ENCODE measurements around the gene TACR1. TPM values are rescaled to one million over a fixed set of nuclear protein-coding genes. Genes with fewer than 3 reads are reported as not detected.
"Not testable (repeated sequence)": the region's sequence is repeated elsewhere in the genome, so short reads cannot be mapped to it uniquely, and the experiment has no call there.

Gene TACR1
- total RNA-seq, 4 donors from 2014 or later, result 3.3 to 10.8 (median 5.3) TPM

DNA sequence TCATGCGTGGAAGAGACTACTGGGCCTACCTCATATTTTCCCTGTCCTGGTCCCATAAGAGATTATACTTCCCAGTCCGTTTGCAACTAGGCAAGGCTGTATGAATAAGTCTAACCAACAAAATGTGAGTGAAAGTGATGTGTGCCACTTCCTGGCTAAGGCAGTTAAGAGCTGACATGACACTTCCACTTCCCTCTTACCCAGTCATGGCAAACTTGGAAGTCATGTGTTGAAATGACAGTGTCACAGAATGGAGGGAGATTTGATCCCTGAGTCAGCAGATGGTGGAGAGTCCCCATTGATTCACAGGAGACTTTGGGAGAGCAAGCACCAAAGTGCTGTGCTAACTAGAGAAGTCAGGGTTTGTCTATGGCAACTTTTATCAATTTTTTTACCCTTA, 36.4 kb downstream of the TACR1 start:
- Histone ChIP-seq H3K4me1 (peaks cover 0 to 4% (median 0%) of the 10 kb centered on the region in 4 donors), H3K27ac (no peak overlapping the region)
- 76 to 81% methylated on average over 2 of the region's 2 CpGs for WGBS, 2 donors

DNA sequence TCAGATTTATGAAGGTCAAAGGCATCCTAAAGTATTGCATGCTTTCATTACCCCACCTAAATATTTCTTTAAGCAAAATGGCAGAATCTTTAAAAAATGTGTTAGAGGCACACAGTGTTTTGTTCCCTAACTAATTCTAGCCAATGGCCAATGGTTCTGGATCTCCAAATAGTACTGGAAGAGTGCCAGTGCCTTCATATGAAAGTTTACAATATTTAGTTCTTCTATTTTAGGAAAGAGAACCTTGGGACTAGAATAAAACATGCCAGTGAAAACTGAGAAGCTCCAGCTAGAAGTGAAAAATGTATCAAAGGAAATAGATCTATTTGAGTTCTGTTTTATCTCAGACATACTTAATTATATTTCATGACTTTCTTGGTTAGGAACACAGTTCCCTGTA, 37.1 kb downstream of the TACR1 start:
- TF ChIP-seq CTCF (IDR thresholded peaks at IDR 0.05) (no peak), POLR2A (IDR thresholded peaks at IDR 0.05) (no peak), EP300 (IDR thresholded peaks at IDR 0.05) (no peak)
- peaks cover 0 to 4% (median 0%) of the 10 kb centered on the region in 4 donors for H3K4me1 ChIP-seq
- no peaks in the 10 kb centered on the region for H3K27me3 ChIP-seq
- no peaks in the 10 kb centered on the region for H3K36me3 ChIP-seq
- H3K9me3 ChIP-seq, result no peaks in the 10 kb centered on the region
- no peak overlapping the region for H3K27ac ChIP-seq
- DNase-seq (ENCODE audit: low spot score in 2 of 2), result no peak
- H3K4me3 ChIP-seq, result no peak overlapping the region

More for the DNA sequence above, 36.4 kb downstream of the TACR1 start:
- Histone ChIP-seq H3K36me3 (no peaks in the 10 kb centered on the region), H3K4me3 (no peak overlapping the region), H3K9me3 (no peaks in the 10 kb centered on the region), H3K27me3 (no peaks in the 10 kb centered on the region)
- TF ChIP-seq EP300 (IDR thresholded peaks at IDR 0.05) (peak in 1 of 2 donors; percentile 72), CTCF (IDR thresholded peaks at IDR 0.05) (no peak)
- peak in 1 of 2 donors; percentile 10 for DNase-seq (ENCODE audit: low spot score in 2 of 2)

GRCh38 chr2:75157435-75157834, 41.9 kb downstream of the TACR1 start:
- no peak overlapping the region for H3K27ac ChIP-seq

DNA sequence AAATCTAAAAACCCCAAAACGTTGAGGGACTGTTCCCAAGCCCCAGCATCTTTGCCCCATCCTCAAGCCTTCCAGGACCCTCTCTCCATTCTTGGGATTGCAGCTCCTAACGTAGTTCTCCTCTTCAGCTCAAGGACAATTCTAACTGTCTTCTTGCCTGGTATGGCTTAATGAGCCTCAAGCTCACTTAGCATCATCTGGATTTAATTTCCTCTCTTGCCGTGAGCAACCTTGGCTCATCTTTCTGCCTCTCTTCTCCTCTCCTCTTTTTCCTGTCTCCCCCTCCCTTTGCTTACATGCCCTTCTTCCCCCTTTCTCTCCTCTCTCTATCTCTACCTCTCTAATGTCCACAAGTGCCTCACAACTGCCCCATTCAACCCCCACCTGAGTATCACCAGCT, 44.2 kb downstream of the TACR1 start:
- no peaks in the 10 kb centered on the region for H3K36me3 ChIP-seq
- H3K4me1 ChIP-seq, result peaks cover 0 to 3% (median 0%) of the 10 kb centered on the region in 4 donors
- 60 to 62% methylated on average over 3 of the region's 3 CpGs for WGBS, 2 donors
- H3K27me3 ChIP-seq, result no peaks in the 10 kb centered on the region
- peaks cover 0 to 10% (median 0%) of the 10 kb centered on the region in 4 donors for H3K9me3 ChIP-seq
- H3K4me3 ChIP-seq, result peak overlapping the region in 1 of 4 donors; percentile 13
- H3K27ac ChIP-seq, result peak overlapping the region in 2 of 4 donors; percentile 10 to 26
- no peak for DNase-seq (ENCODE audit: low spot score in 2 of 2)
- TF ChIP-seq EP300 (IDR thresholded peaks at IDR 0.05) (no peak), CTCF (IDR thresholded peaks at IDR 0.05) (no peak), POLR2A (IDR thresholded peaks at IDR 0.05) (no peak)

More at GRCh38 chr2:75157435-75157834, 41.9 kb downstream of the TACR1 start:
- Histone ChIP-seq H3K9me3 (no peaks in the 10 kb centered on the region), H3K4me3 (no peak overlapping the region), H3K27me3 (no peaks in the 10 kb centered on the region), H3K36me3 (no peaks in the 10 kb centered on the region), H3K4me1 (peaks cover 0 to 7% (median 0%) of the 10 kb centered on the region in 4 donors)
- TF ChIP-seq CTCF (IDR thresholded peaks at IDR 0.05), result no peak
- no peak for TF ChIP-seq EP300 (IDR thresholded peaks at IDR 0.05)
- TF ChIP-seq POLR2A (IDR thresholded peaks at IDR 0.05), result no peak
- DNase-seq (ENCODE audit: low spot score in 2 of 2), result no peak

DNA sequence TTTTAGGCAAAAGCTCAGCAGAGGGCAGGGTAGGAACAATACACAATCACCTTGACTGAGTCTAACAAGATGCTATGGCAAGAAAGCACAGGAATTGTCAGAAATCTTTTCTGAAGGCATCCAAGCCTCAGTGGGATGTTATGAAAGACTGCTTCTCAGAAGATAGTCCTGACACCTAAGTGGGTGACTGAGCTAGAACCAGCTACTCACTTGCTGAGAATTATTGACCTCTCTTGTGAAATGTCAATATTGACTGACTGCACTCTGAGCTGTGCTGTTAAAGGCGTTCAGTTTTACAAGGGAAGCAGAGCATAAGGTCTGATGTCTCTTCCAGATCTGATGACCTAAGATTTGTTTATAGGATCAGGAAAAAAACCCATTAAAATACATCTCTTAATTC, 46.1 kb downstream of the TACR1 start:
- WGBS, 2 donors, result 58 to 84% methylated on average over 1 of the region's 1 CpG
- TF ChIP-seq POLR2A (IDR thresholded peaks at IDR 0.05) (no peak), EP300 (IDR thresholded peaks at IDR 0.05) (no peak), CTCF (IDR thresholded peaks at IDR 0.05) (no peak)
- H3K4me3 ChIP-seq, result no peak overlapping the region
- H3K36me3 ChIP-seq, result no peaks in the 10 kb centered on the region
- H3K9me3 ChIP-seq, result peaks cover 0 to 14% (median 0%) of the 10 kb centered on the region in 4 donors
- no peaks in the 10 kb centered on the region for H3K27me3 ChIP-seq
- H3K4me1 ChIP-seq, result peaks cover 0 to 3% (median 0%) of the 10 kb centered on the region in 4 donors
- no peak for DNase-seq (ENCODE audit: low spot score in 2 of 2)
- peak overlapping the region in 1 of 4 donors; percentile 6 for H3K27ac ChIP-seq

DNA sequence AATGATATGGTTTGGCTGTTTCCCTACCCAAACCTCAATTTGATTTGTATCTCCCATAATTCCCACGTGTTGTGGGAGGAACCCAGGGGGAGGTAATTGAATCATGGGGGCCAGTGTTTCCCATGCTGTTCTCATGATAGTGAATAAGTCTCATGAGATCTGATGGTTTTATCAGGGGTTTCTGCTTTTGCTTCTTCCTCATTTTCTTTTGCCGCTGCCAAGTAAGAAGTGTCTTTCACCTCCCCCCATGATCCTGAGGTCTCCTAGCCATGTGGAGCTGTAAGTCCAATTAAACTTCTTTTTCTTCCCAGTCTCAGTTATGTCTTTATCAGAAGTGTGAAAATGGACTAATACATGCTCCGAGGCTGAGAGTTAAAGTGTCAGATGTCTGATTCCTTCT, 47.1 kb downstream of the TACR1 start:
- not testable (repeated sequence) for H3K36me3 ChIP-seq; H3K4me1 ChIP-seq; H3K27ac ChIP-seq; H3K27me3 ChIP-seq; DNase-seq (ENCODE audit: low spot score in 2 of 2); H3K4me3 ChIP-seq
- WGBS, 2 donors, result 79 to 82% methylated on average over 3 of the region's 3 CpGs
- peaks cover 0 to 14% (median 0%) of the 10 kb centered on the region in 4 donors for H3K9me3 ChIP-seq

DNA sequence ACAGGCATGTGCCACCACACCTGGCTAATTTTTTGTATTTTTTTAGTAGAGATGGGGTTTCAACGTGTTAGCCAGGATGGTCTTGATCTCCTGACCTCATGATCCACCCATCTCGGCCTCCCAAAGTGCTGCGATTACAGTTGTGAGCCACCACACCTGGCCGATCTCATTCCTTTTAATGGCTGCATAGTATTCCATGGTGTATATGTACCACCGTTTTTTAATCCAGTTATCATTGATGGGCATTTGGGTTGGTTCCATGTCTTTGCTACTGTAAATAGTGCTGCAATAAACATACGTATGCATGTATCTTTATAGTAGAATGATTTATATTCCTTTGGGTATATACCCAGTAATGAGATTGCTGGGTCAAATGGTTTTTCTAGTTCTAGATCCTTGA, 51.4 kb downstream of the TACR1 start:
- H3K4me1 ChIP-seq; H3K4me3 ChIP-seq; H3K27me3 ChIP-seq; DNase-seq (ENCODE audit: low spot score in 2 of 2); H3K36me3 ChIP-seq; H3K27ac ChIP-seq: not testable (repeated sequence)
- H3K9me3 ChIP-seq, result peaks cover 0 to 14% (median 0%) of the 10 kb centered on the region in 4 donors
- 94 to 98% methylated on average over 6 of the region's 6 CpGs for WGBS, 2 donors
